K562 (cell line): ENCODE data around the gene PLEK2. TPM values are rescaled to one million over a fixed set of nuclear protein-coding genes. Genes with fewer than 3 reads are reported as not detected.
A peak's percentile ranks its signal among the peaks of the same experiment; 100 is the strongest.

Experiments
- CBX1 ChIP-seq: sonication (generic); IDR thresholded peaks from 2 replicates; pipeline ENCODE4 v1.6.1; 2016; ENCODE audit warnings: antibody characterized with exemption, low read depth, mild to moderate bottlenecking
- E2F3 ChIP-seq: fragments of 250-450 bp; sonication (Bioruptor Pico); IDR thresholded peaks from 2 replicates; pipeline ENCODE4 v1.4.0; 2020; ENCODE audit warnings: mild to moderate bottlenecking
- ELF2 ChIP-seq: fragments of 250-450 bp; sonication (Bioruptor Pico); IDR thresholded peaks from 2 replicates; pipeline ENCODE4 v1.5.0; 2021; ENCODE audit warnings: mild to moderate bottlenecking
- HDAC2 ChIP-seq: fragments of 450-650 bp; IDR thresholded peaks from 2 replicates; pipeline ENCODE4 v1.6.1; 2016; ENCODE audit warnings: mild to moderate bottlenecking
- PHB ChIP-seq: fragments of 250-450 bp; sonication (Bioruptor Pico); IDR thresholded peaks from 2 replicates; pipeline ENCODE4 v1.5.0; 2021
- RB1 ChIP-seq: fragments of 450-650 bp; IDR thresholded peaks from 2 replicates; pipeline ENCODE4 v1.6.1; 2017; ENCODE audit warnings: low read depth, mild to moderate bottlenecking
- SNRNP70 ChIP-seq: fragments of 200-400 bp; formaldehyde crosslinking; optimal IDR thresholded peaks from 2 replicates; pipeline ENCODE3; 2017; ENCODE audit warnings: low read depth, low read length
- SRSF3 ChIP-seq: fragments of 200-400 bp; formaldehyde crosslinking; IDR thresholded peaks from 2 replicates; pipeline ENCODE4 v1.6.1; 2016; ENCODE audit warnings: mild to moderate bottlenecking, low read length, moderate library complexity; ENCODE audit not compliant: insufficient read depth
- UBTF ChIP-seq, 2 experiments: IDR thresholded peaks; 2 replicates each; pipeline ENCODE4 v1.6.1; 2012; ENCODE audit warnings: improper control_type of control experiment in 2 of 2, low read depth in 2 of 2, low read length in 2 of 2, borderline replicate concordance in 1 of 2
- YY1 ChIP-seq, 3 experiments: IDR thresholded peaks; 2 replicates each; pipeline ENCODE4 v1.6.1; 2011; ENCODE audit warnings: low read length in 2 of 3, mild to moderate bottlenecking in 2 of 3, moderate library complexity in 2 of 3, borderline replicate concordance in 1 of 3, control low read depth in 1 of 3, low read depth in 1 of 3; ENCODE audit not compliant: insufficient read depth in 3 of 3, insufficient replicate concordance in 2 of 3, control insufficient read depth in 1 of 3, insufficient read length in 1 of 3; ENCODE audit errors: extremely low read depth in 1 of 3
- ZNF449 ChIP-seq: fragments of 250-450 bp; sonication (Bioruptor Pico); IDR thresholded peaks from 2 replicates; pipeline ENCODE4 v1.8.0; 2022; ENCODE audit warnings: moderate library complexity, mild to moderate bottlenecking, inconsistent platforms
- polyA plus RNA-seq, 8 experiments: library from polyadenylated mRNA; depleted of rRNA in 4 of 8; stranded (reverse) in 5 of 8; unstranded in 3 of 8; fragments of >200 nt; fragmentation: Nextera tagmentation in 2 of 8; fragmentation: Illumina TruSeq in 1 of 8; extraction: Ambion mirVana in 2 of 8; extraction: Trizol in 1 of 8; gene quantifications; 2 replicates each; pipeline versions ENCODE4 v1.2.1 to v1.2.3, GENCODE V29; 2011 to 2014; ENCODE audit warnings: inconsistent platforms in 1 of 8, missing spikeins in 1 of 8
- total RNA-seq, 7 experiments: library from RNA; depleted of rRNA in 6 of 7; stranded (reverse); fragments of >200 nt in 6 of 7; fragmentation: Illumina TruSeq in 2 of 7; extraction: Trizol in 2 of 7; gene quantifications; 2 replicates each; pipeline versions ENCODE4 v1.2.1 to v1.2.3, GENCODE V29; 2011 to 2021; ENCODE audit warnings: low replicate concordance in 1 of 7
- TF ChIP-seq, protein P1 (sequence below): fragments of 450-650 bp; IDR thresholded peaks from 2 replicates; pipeline ENCODE4 v1.6.1; 2016; ENCODE audit warnings: antibody characterized with exemption
- TF ChIP-seq, protein P2 (sequence below), 3 experiments: IDR thresholded peaks in 2 of 3; conservative IDR thresholded peaks in 1 of 3; 2 replicates each; pipeline ENCODE4 v1.5.1; 2011 to 2012; ENCODE audit warnings: low read length in 3 of 3, mild to moderate bottlenecking in 3 of 3, control low read depth in 2 of 3, improper control_type of control experiment in 1 of 3, inconsistent platforms in 1 of 3, low read depth in 1 of 3, mixed read lengths in 1 of 3, moderate library complexity in 1 of 3; ENCODE audit not compliant: insufficient read depth in 2 of 3
- TF ChIP-seq, protein P3 (sequence below): fragments of 450-650 bp; conservative IDR thresholded peaks from 2 replicates; pipeline ENCODE4 v1.6.1; 2016; ENCODE audit warnings: missing genetic modification characterization, low read depth, mild to moderate bottlenecking, control low read depth, missing compliant biosample characterization

PLEK2 gene
- total and polyA plus RNA-seq, 9 of the 15 experiments (the other 6 are each of a cell fraction or from before 2014, with no cell fraction given), result not detected

DNA sequence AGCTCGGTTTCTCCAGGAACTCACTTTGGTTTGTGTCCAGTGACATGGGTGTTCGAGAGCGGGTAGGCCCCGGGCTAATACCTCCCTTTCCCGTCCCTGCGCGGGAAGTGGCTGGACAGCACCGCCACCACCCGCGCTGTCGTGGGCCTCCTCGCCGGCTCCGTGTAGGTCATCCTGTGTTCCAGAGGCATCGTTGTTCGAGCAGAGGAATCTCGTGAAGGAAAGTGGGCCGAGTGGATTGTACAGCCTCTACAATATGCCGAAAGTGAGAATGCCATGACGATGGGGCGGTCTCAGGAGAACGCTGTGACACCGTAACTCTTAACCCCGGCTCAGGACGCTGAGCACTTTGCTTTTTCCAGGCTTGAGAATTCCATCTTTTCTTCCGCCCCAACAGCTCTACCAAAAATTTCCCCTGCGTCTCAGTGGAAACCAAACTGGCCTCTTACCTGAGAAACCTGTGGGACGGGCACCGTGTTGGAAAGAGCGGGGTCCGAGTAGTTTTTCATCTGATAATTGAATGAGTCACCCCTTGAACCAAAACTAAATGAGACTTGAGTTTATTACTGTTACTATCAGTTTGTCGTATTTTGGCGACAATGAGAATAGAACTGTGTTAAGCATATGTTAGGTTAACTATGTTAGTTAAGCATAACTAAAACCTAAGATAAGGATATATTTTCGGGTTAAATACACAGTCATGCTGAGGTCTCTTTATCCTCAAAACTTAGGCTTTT is 51.3 kb downstream of the PLEK2 start (continued):
- TF ChIP-seq, protein P1, sequence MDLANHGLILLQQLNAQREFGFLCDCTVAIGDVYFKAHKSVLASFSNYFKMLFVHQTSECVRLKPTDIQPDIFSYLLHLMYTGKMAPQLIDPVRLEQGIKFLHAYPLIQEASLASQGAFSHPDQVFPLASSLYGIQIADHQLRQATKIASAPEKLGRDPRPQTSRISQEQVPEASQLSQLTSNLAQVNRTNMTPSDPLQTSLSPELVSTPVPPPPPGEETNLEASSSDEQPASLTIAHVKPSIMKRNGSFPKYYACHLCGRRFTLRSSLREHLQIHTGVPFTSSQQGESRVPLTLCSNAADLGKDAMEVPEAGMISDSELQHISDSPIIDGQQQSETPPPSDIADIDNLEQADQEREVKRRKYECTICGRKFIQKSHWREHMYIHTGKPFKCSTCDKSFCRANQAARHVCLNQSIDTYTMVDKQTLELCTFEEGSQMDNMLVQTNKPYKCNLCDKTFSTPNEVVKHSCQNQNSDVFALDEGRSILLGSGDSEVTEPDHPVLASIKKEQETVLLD, result no peak
- 0 out of 2 replicates have a peak, but pooled peaks have one; percentile 52 for TF ChIP-seq HDAC2
- TF ChIP-seq PHB, result 0 out of 2 replicates have a peak, but pooled peaks have one; percentile 31
- TF ChIP-seq, protein P2, sequence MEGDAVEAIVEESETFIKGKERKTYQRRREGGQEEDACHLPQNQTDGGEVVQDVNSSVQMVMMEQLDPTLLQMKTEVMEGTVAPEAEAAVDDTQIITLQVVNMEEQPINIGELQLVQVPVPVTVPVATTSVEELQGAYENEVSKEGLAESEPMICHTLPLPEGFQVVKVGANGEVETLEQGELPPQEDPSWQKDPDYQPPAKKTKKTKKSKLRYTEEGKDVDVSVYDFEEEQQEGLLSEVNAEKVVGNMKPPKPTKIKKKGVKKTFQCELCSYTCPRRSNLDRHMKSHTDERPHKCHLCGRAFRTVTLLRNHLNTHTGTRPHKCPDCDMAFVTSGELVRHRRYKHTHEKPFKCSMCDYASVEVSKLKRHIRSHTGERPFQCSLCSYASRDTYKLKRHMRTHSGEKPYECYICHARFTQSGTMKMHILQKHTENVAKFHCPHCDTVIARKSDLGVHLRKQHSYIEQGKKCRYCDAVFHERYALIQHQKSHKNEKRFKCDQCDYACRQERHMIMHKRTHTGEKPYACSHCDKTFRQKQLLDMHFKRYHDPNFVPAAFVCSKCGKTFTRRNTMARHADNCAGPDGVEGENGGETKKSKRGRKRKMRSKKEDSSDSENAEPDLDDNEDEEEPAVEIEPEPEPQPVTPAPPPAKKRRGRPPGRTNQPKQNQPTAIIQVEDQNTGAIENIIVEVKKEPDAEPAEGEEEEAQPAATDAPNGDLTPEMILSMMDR (IDR thresholded peaks at IDR 0.05 in 2 of 3, conservative IDR thresholded peaks at IDR 0.05 in 1 of 3; ENCODE audit: insufficient read depth in 2 of 3, low read depth in 1 of 3, low read length in 3 of 3), result no peak
- 0 out of 2 replicates have a peak, but pooled peaks have one; percentile 21 for TF ChIP-seq ELF2 (CRISPR knock-in tag)
- TF ChIP-seq CBX1, result no peak
- TF ChIP-seq E2F3 (CRISPR knock-in tag), result 0 out of 2 replicates have a peak, but pooled peaks have one; percentile 24
- TF ChIP-seq SNRNP70, result no peak
- TF ChIP-seq YY1 (IDR thresholded peaks at IDR 0.05; ENCODE audit: borderline replicate concordance in 1 of 3, control insufficient read depth in 1 of 3, extremely low read depth in 1 of 3, insufficient read depth in 3 of 3, insufficient read length in 1 of 3, insufficient replicate concordance in 2 of 3, low read depth in 1 of 3, low read length in 2 of 3), result peak in 1 of 3 experiments; percentile 3
- TF ChIP-seq RB1, result peak; percentile 4; the same call in 1 of the 2 replicates
- TF ChIP-seq UBTF (IDR thresholded peaks at IDR 0.05; ENCODE audit: borderline replicate concordance in 1 of 2, low read depth in 2 of 2, low read length in 2 of 2), result 0 out of 4 replicates have a peak, but pooled peaks of 1 of the 2 experiments have one; percentile 52
- TF ChIP-seq SRSF3, result no peak
- TF ChIP-seq, protein P3, sequence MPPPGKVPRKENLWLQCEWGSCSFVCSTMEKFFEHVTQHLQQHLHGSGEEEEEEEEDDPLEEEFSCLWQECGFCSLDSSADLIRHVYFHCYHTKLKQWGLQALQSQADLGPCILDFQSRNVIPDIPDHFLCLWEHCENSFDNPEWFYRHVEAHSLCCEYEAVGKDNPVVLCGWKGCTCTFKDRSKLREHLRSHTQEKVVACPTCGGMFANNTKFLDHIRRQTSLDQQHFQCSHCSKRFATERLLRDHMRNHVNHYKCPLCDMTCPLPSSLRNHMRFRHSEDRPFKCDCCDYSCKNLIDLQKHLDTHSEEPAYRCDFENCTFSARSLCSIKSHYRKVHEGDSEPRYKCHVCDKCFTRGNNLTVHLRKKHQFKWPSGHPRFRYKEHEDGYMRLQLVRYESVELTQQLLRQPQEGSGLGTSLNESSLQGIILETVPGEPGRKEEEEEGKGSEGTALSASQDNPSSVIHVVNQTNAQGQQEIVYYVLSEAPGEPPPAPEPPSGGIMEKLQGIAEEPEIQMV (tag), result no peak
- TF ChIP-seq ZNF449 (CRISPR knock-in tag), result no peak
